K562 (cell line): ENCODE results near the gene TMEM53. TPM values are rescaled to one million over a fixed set of nuclear protein-coding genes. Genes with fewer than 3 reads are reported as not detected.

ENCODE experiments used
- HDAC6 ChIP-seq: IDR thresholded peaks from 2 replicates; pipeline ENCODE4 v1.6.1; 2012; ENCODE audit warnings: low read depth, mild to moderate bottlenecking, control low read depth, inconsistent platforms, low read length, moderate library complexity
- HDGF ChIP-seq: fragments of 450-650 bp; IDR thresholded peaks from 2 replicates; pipeline ENCODE4 v1.6.1; 2016
- KLF13 ChIP-seq: fragments of 450-650 bp; IDR thresholded peaks from 2 replicates; pipeline ENCODE4 v1.6.1; 2016; ENCODE audit warnings: missing genetic modification characterization, low read depth, mild to moderate bottlenecking, missing compliant biosample characterization, moderate library complexity, borderline replicate concordance
- MCM5 ChIP-seq: fragments of 450-650 bp; IDR thresholded peaks from 2 replicates; pipeline ENCODE4 v1.6.1; 2016; ENCODE audit warnings: low read depth
- NR4A1 ChIP-seq, 2 experiments: fragments of 250-450 bp in 1 of 2; fragments of 450-650 bp in 1 of 2; sonication (Bioruptor Pico) in 1 of 2; IDR thresholded peaks; 2 replicates each; pipeline versions ENCODE4 v1.4.0 to v1.6.1; 2016 to 2020; ENCODE audit warnings: mild to moderate bottlenecking in 2 of 2, missing compliant biosample characterization in 1 of 2, missing genetic modification characterization in 1 of 2, moderate library complexity in 1 of 2
- SMARCB1 ChIP-seq: IDR thresholded peaks from 2 replicates; pipeline ENCODE4 v1.6.1; 2011; ENCODE audit warnings: improper control_type of control experiment, low read depth; ENCODE audit not compliant: insufficient read length
- SUPT5H ChIP-seq: fragments of 450-650 bp; IDR thresholded peaks from 2 replicates; pipeline ENCODE4 v1.6.1; 2016
- YBX1 ChIP-seq: fragments of 450-650 bp; IDR thresholded peaks from 2 replicates; pipeline ENCODE4 v1.7.1; 2016; ENCODE audit warnings: mild to moderate bottlenecking
- ZNF766 ChIP-seq: fragments of 200-800 bp; sonication (Bioruptor generic); conservative IDR thresholded peaks from 2 replicates; pipeline ENCODE4 v1.6.1; 2016; ENCODE audit warnings: missing genetic modification characterization, missing compliant biosample characterization
- ZZZ3 ChIP-seq: fragments of 450-650 bp; IDR thresholded peaks from 2 replicates; pipeline ENCODE4 v1.6.1; 2016; ENCODE audit warnings: antibody characterized with exemption, mild to moderate bottlenecking, moderate library complexity
- polyA plus RNA-seq, 8 experiments: library from polyadenylated mRNA; depleted of rRNA in 4 of 8; stranded (reverse) in 5 of 8; unstranded in 3 of 8; fragments of >200 nt; fragmentation: Nextera tagmentation in 2 of 8; fragmentation: Illumina TruSeq in 1 of 8; extraction: Ambion mirVana in 2 of 8; extraction: Trizol in 1 of 8; gene quantifications; 2 replicates each; pipeline versions ENCODE4 v1.2.1 to v1.2.3, GENCODE V29; 2011 to 2014; ENCODE audit warnings: inconsistent platforms in 1 of 8, missing spikeins in 1 of 8
- total RNA-seq, 7 experiments: library from RNA; depleted of rRNA in 6 of 7; stranded (reverse); fragments of >200 nt in 6 of 7; fragmentation: Illumina TruSeq in 2 of 7; extraction: Trizol in 2 of 7; gene quantifications; 2 replicates each; pipeline versions ENCODE4 v1.2.1 to v1.2.3, GENCODE V29; 2011 to 2021; ENCODE audit warnings: low replicate concordance in 1 of 7
- TF ChIP-seq, protein P1 (sequence below): sonication (generic); formaldehyde crosslinking; IDR thresholded peaks from 2 replicates; pipeline ENCODE4 v1.8.0; 2022; ENCODE audit warnings: mild to moderate bottlenecking, missing genetic modification reagents, borderline replicate concordance
- TF ChIP-seq, protein P2 (sequence below): conservative IDR thresholded peaks from 2 replicates; pipeline ENCODE4 v1.6.1; 2011; ENCODE audit warnings: low read depth, mild to moderate bottlenecking, low read length; ENCODE audit not compliant: control insufficient read depth
- TF ChIP-seq, protein P3 (sequence below): IDR thresholded peaks from 2 replicates; pipeline ENCODE4 v1.6.1; 2011; ENCODE audit not compliant: insufficient read length; ENCODE audit errors: extremely low read depth
- TF ChIP-seq, protein P4 (sequence below): IDR thresholded peaks from 2 replicates; pipeline ENCODE4 v1.6.1; 2011; ENCODE audit warnings: borderline replicate concordance, low read depth, mild to moderate bottlenecking, moderate library complexity, low read length; ENCODE audit not compliant: insufficient read depth, poor library complexity, severe bottlenecking
- TF ChIP-seq, protein P5 (sequence below), 3 experiments: fragments of 200-800 bp in 1 of 3; sonication (Bioruptor generic) in 1 of 3; sonication (generic) in 1 of 3; formaldehyde crosslinking in 1 of 3; IDR thresholded peaks; 2 replicates each; pipeline versions ENCODE4 v1.6.1 to v1.8.0; 2016 to 2022; ENCODE audit warnings: mild to moderate bottlenecking in 2 of 3, missing compliant biosample characterization in 2 of 3, missing genetic modification characterization in 2 of 3, missing genetic modification reagents in 1 of 3
- TF ChIP-seq, protein P6 (sequence below): fragments of 450-650 bp; conservative IDR thresholded peaks from 2 replicates; pipeline ENCODE4 v1.6.1; 2016; ENCODE audit warnings: missing genetic modification characterization, low read depth, mild to moderate bottlenecking, control low read depth, missing compliant biosample characterization

The TMEM53 gene
- total and polyA plus RNA-seq, 9 of the 15 experiments (the other 6 are each of a cell fraction or from before 2014, with no cell fraction given) = 0.23 to 3.7 (median 2.0) TPM

DNA sequence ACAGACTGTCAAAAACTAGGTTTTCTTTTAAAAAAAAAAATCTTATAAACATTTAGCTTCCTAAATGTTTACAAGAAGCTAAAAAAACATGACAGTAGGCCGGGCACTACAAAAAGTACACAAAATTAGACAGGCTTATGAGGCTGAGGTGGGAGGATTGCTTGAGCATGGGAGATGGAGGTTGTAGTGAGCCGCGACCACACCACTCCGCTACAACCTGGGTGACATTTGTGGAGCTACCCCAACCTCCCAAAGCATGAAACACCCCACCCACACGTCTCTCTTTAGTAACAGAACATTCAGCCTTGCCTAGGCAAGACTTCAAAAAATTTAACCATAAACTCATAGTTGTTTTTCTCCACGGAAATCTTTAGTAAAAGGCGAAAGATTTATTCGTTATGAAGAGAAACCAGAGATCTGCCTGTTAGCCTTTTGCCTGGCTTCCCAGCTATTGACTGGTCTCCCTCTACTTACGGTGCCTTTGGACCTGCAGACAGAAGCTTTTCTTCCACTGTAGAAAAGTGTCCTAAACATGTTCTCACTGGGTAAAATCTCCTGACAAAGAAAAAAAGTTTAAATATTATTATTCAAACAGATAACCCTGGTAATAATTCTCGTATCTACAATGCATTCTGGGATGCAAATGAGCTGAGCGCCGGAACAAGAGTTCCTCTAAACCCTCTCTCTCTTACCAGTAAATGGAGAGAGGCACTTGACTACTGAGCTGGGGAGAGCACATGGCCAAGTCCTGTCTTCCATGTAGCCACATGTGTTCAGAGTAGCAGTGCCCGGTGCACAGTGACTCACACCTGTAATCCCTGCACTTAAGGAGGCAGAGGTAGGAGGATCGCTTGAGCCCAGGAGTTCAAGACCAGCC lies 47.4 kb upstream of the TMEM53 start (continued):
- TF ChIP-seq, protein P1, sequence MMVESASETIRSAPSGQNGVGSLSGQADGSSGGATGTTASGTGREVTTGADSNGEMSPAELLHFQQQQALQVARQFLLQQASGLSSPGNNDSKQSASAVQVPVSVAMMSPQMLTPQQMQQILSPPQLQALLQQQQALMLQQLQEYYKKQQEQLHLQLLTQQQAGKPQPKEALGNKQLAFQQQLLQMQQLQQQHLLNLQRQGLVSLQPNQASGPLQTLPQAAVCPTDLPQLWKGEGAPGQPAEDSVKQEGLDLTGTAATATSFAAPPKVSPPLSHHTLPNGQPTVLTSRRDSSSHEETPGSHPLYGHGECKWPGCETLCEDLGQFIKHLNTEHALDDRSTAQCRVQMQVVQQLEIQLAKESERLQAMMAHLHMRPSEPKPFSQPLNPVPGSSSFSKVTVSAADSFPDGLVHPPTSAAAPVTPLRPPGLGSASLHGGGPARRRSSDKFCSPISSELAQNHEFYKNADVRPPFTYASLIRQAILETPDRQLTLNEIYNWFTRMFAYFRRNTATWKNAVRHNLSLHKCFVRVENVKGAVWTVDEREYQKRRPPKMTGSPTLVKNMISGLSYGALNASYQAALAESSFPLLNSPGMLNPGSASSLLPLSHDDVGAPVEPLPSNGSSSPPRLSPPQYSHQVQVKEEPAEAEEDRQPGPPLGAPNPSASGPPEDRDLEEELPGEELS (CRISPR knock-in tag) = peak; percentile 96
- TF ChIP-seq, protein P2, sequence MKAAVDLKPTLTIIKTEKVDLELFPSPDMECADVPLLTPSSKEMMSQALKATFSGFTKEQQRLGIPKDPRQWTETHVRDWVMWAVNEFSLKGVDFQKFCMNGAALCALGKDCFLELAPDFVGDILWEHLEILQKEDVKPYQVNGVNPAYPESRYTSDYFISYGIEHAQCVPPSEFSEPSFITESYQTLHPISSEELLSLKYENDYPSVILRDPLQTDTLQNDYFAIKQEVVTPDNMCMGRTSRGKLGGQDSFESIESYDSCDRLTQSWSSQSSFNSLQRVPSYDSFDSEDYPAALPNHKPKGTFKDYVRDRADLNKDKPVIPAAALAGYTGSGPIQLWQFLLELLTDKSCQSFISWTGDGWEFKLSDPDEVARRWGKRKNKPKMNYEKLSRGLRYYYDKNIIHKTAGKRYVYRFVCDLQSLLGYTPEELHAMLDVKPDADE = peak; percentile 100
- TF ChIP-seq, protein P3, sequence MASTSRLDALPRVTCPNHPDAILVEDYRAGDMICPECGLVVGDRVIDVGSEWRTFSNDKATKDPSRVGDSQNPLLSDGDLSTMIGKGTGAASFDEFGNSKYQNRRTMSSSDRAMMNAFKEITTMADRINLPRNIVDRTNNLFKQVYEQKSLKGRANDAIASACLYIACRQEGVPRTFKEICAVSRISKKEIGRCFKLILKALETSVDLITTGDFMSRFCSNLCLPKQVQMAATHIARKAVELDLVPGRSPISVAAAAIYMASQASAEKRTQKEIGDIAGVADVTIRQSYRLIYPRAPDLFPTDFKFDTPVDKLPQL = peak; percentile 100
- TF ChIP-seq YBX1 = no peak
- peak; percentile 100 for TF ChIP-seq HDAC6
- peak; percentile 14; the same call in 1 of the 2 replicates for TF ChIP-seq ZZZ3
- peak; percentile 100 for TF ChIP-seq SUPT5H
- TF ChIP-seq, protein P4, sequence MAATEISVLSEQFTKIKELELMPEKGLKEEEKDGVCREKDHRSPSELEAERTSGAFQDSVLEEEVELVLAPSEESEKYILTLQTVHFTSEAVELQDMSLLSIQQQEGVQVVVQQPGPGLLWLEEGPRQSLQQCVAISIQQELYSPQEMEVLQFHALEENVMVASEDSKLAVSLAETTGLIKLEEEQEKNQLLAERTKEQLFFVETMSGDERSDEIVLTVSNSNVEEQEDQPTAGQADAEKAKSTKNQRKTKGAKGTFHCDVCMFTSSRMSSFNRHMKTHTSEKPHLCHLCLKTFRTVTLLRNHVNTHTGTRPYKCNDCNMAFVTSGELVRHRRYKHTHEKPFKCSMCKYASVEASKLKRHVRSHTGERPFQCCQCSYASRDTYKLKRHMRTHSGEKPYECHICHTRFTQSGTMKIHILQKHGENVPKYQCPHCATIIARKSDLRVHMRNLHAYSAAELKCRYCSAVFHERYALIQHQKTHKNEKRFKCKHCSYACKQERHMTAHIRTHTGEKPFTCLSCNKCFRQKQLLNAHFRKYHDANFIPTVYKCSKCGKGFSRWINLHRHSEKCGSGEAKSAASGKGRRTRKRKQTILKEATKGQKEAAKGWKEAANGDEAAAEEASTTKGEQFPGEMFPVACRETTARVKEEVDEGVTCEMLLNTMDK = peak; percentile 24
- TF ChIP-seq, protein P5, sequence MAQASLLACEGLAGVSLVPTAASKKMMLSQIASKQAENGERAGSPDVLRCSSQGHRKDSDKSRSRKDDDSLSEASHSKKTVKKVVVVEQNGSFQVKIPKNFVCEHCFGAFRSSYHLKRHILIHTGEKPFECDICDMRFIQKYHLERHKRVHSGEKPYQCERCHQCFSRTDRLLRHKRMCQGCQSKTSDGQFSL (CRISPR knock-in tag; IDR thresholded peaks at IDR 0.05) = peak; percentile 88
- TF ChIP-seq, protein P5 (tag; IDR thresholded peaks at IDR 0.05) = peak in 1 of 2 experiments; percentile 68; a peak in 2 of 4 replicates
- TF ChIP-seq ZNF766 = peak; percentile 89; the same call in 1 of the 2 replicates
- TF ChIP-seq SMARCB1 = no peak
- TF ChIP-seq HDGF = 0 out of 2 replicates have a peak, but pooled peaks have one; percentile 69
- TF ChIP-seq MCM5 = no peak
- TF ChIP-seq, protein P6, sequence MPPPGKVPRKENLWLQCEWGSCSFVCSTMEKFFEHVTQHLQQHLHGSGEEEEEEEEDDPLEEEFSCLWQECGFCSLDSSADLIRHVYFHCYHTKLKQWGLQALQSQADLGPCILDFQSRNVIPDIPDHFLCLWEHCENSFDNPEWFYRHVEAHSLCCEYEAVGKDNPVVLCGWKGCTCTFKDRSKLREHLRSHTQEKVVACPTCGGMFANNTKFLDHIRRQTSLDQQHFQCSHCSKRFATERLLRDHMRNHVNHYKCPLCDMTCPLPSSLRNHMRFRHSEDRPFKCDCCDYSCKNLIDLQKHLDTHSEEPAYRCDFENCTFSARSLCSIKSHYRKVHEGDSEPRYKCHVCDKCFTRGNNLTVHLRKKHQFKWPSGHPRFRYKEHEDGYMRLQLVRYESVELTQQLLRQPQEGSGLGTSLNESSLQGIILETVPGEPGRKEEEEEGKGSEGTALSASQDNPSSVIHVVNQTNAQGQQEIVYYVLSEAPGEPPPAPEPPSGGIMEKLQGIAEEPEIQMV (tag) = peak; percentile 47; the same call in 1 of the 2 replicates
- peak; percentile 92 for TF ChIP-seq NR4A1 (CRISPR knock-in tag; IDR thresholded peaks at IDR 0.05)
- peak; percentile 80 for TF ChIP-seq NR4A1 (tag; IDR thresholded peaks at IDR 0.05)
- TF ChIP-seq KLF13 (tag) = peak; percentile 94
